Breast epithelium (tissue), 3 donors: ENCODE results near the gene DOCK3.

Experiments used
- CTCF ChIP-seq, 3 donors: fragments of 450-650 bp; IDR thresholded peaks; one replicate each; pipeline ENCODE4 v1.5.1; 2016 to 2017; ENCODE audit warnings: antibody characterized with exemption in 3 of 3, mild to moderate bottlenecking in 3 of 3, moderate library complexity in 3 of 3
- POLR2A ChIP-seq: fragments of 450-650 bp; IDR thresholded peaks from one replicate; pipeline ENCODE4 v1.6.1; 2016; ENCODE audit warnings: antibody characterized with exemption, mild to moderate bottlenecking, moderate library complexity

- TF ChIP-seq POLR2A: no peak
- no peak for TF ChIP-seq CTCF (IDR thresholded peaks at IDR 0.05)
Measured at GRCh38 chr3:50687127-50687751, 12.5 kb downstream of the DOCK3 start.
